Measurements from ENCODE around the gene MSI2. TPM values are rescaled to one million over a fixed set of nuclear protein-coding genes. Genes with fewer than 3 reads are reported as not detected.

MSI2 gene
- total RNA-seq, 1 experiment from 2014 or later: 174 TPM

DNA sequence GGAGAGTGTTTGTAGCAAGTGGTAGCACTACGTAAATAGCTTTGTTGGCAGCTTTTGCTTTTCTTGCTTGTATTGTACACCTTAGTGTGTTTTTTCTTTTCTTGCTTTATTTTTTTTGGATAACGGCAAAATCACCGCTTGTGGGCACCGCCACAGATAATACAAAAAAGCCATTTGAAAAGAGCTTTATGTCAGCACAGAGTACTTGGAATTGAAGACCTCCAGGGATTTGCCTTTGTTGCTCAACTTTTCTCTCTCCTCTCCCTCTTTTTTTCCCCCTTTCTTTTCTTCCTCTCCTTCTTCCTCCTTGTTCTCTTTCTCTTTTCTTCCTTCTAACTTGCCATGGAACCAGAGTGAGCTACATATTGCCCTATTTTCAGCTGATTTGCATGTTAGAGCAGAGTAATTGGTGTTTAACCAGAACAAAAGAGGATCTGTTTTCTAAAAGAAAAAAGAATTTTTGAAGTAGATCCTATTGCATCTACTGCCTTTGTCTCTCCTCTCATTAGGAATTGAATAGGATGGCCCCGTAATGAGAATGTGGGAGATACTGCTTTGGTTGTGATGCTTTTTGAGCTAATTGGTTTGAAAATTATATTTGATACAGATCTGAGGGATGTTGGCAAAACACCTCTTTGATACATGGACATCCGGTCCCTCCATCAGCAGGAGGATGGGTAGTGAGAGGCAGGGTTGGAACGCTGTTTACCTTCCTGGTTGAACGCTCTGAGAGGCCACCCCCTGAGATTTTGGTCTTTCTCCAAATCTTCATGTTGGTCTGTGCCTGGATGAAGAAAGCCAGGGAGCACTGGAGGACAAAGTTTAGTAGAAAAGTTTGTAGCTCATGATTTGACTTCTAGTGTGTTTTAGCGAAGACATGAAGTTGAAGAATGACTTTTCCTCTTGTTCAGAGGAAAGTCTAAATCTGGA, 85.6 kb downstream of the MSI2 start:
- intact Hi-C loops (cut with micrococcal nuclease; ENCODE audit: unreplicated experiment): no loop called here
- no TSS peak for BruUV-seq (replicated peaks)
- H3K9me3 ChIP-seq: no peaks in the 10 kb centered on the region
- H3K4me1 Mint-ChIP-seq (ENCODE audit: low read depth, unreplicated experiment): peaks cover 25% of the 10 kb centered on the region
- H3K36me3 ChIP-seq (ENCODE audit: control insufficient read depth, insufficient read depth, low read length): peaks cover 1% of the 10 kb centered on the region
- no peaks in the 10 kb centered on the region for H3K27me3 ChIP-seq (replicated peaks; ENCODE audit: control insufficient read depth, insufficient read depth, low read length)
- H3K4me3 Mint-ChIP-seq (ENCODE audit: unreplicated experiment): no peak overlapping the region
- H3K27ac Mint-ChIP-seq (ENCODE audit: unreplicated experiment): peak overlapping the region; percentile 6
- POLR2A ChIA-PET: no interaction called here
- no peak for DNase-seq
- no peaks in the 10 kb centered on the region for H3K9me3 Mint-ChIP-seq (ENCODE audit: unreplicated experiment)
- TF ChIP-seq CTCF (IDR thresholded peaks at IDR 0.05; ENCODE audit: insufficient read depth in 1 of 2, low read depth in 1 of 2, low read length in 1 of 2, severe bottlenecking in 1 of 2, unreplicated experiment in 1 of 2): no peak
- H3K4me1 ChIP-seq: no peaks in the 10 kb centered on the region; the same call in 1 of the 2 replicates
- peaks cover 33% of the 10 kb centered on the region for H3K36me3 Mint-ChIP-seq (ENCODE audit: insufficient read depth, unreplicated experiment)
- H3K27me3 Mint-ChIP-seq (ENCODE audit: insufficient read depth, unreplicated experiment): no peaks in the 10 kb centered on the region
- no peak overlapping the region for H3K4me3 ChIP-seq (ENCODE audit: low read depth, low read length)
- CTCF ChIA-PET: no interaction called here

GRCh38 chr17:57342963-57343589, 86.8 kb downstream of the MSI2 start:
- no peak overlapping the region for H3K4me3 Mint-ChIP-seq (ENCODE audit: unreplicated experiment)
- no peaks in the 10 kb centered on the region for H3K27me3 Mint-ChIP-seq (ENCODE audit: insufficient read depth, unreplicated experiment)
- no peak for DNase-seq
- no peaks in the 10 kb centered on the region for H3K9me3 Mint-ChIP-seq (ENCODE audit: unreplicated experiment)
- H3K4me1 ChIP-seq: no peaks in the 10 kb centered on the region; the same call in 1 of the 2 replicates
- POLR2A ChIA-PET: no interaction called here
- peaks cover 25% of the 10 kb centered on the region for H3K4me1 Mint-ChIP-seq (ENCODE audit: low read depth, unreplicated experiment)
- BruUV-seq (replicated peaks): no TSS peak
- no peaks in the 10 kb centered on the region for H3K27me3 ChIP-seq (replicated peaks; ENCODE audit: control insufficient read depth, insufficient read depth, low read length)
- peaks cover 1% of the 10 kb centered on the region for H3K36me3 ChIP-seq (ENCODE audit: control insufficient read depth, insufficient read depth, low read length)
- no peaks in the 10 kb centered on the region for H3K9me3 ChIP-seq
- no peak overlapping the region for H3K4me3 ChIP-seq (ENCODE audit: low read depth, low read length)
- TF ChIP-seq CTCF (IDR thresholded peaks at IDR 0.05; ENCODE audit: insufficient read depth in 1 of 2, low read depth in 1 of 2, low read length in 1 of 2, severe bottlenecking in 1 of 2, unreplicated experiment in 1 of 2): no peak
- intact Hi-C loops (cut with micrococcal nuclease; ENCODE audit: unreplicated experiment): no loop called here
- peaks cover 42% of the 10 kb centered on the region for H3K36me3 Mint-ChIP-seq (ENCODE audit: insufficient read depth, unreplicated experiment)
- no peak overlapping the region for H3K27ac Mint-ChIP-seq (ENCODE audit: unreplicated experiment)
- CTCF ChIA-PET: interaction anchor here (1.0 kb wide), 1 partner anchor 14 kb away, joined by 3 read pairs; no protein-coding TSS in a partner anchor

DNA sequence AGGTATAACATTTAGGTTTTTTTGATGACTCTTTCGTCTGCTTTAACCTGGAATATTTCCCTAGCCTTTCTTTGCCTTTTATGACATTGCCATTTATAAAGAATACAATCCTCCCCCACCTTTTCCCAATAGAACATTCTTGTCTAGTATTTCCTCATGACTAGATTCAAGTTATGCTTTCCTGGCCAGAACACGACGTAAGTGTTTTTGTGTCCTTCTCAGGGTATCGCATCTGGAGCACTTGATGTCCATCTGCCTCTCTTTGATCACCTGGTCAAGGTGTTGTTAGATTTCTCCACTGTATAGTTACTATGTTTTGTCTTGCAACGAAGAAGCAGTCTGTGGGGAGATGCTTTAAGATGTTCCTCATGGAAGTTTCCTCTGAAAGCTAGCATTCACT, 87.4 kb downstream of the MSI2 start:
- ChIA-PET CTCF (interaction anchor here (1.0 kb wide), 1 partner anchor 13 kb away, joined by 3 read pairs; no protein-coding TSS in a partner anchor), POLR2A (no interaction called here)
- no peaks in the 10 kb centered on the region for H3K9me3 Mint-ChIP-seq (ENCODE audit: unreplicated experiment)
- peaks cover 48% of the 10 kb centered on the region for H3K36me3 Mint-ChIP-seq (ENCODE audit: insufficient read depth, unreplicated experiment)
- H3K4me1 ChIP-seq: no peaks in the 10 kb centered on the region; the same call in 1 of the 2 replicates
- TF ChIP-seq CTCF (IDR thresholded peaks at IDR 0.05; ENCODE audit: insufficient read depth in 1 of 2, low read depth in 1 of 2, low read length in 1 of 2, severe bottlenecking in 1 of 2, unreplicated experiment in 1 of 2): no peak
- H3K4me1 Mint-ChIP-seq (ENCODE audit: low read depth, unreplicated experiment): peaks cover 25% of the 10 kb centered on the region
- BruUV-seq (replicated peaks): no TSS peak
- H3K27me3 ChIP-seq (replicated peaks; ENCODE audit: control insufficient read depth, insufficient read depth, low read length): no peaks in the 10 kb centered on the region
- no peak for DNase-seq
- H3K36me3 ChIP-seq (ENCODE audit: control insufficient read depth, insufficient read depth, low read length): peaks cover 1% of the 10 kb centered on the region
- no peaks in the 10 kb centered on the region for H3K27me3 Mint-ChIP-seq (ENCODE audit: insufficient read depth, unreplicated experiment)
- no peak overlapping the region for H3K4me3 Mint-ChIP-seq (ENCODE audit: unreplicated experiment)
- intact Hi-C loops (cut with micrococcal nuclease; ENCODE audit: unreplicated experiment): no loop called here
- no peak overlapping the region for H3K27ac Mint-ChIP-seq (ENCODE audit: unreplicated experiment)
- no peak overlapping the region for H3K4me3 ChIP-seq (ENCODE audit: low read depth, low read length)
- H3K9me3 ChIP-seq: no peaks in the 10 kb centered on the region
